ENCODE data around the gene PRKCB. TPM values are rescaled to one million over a fixed set of nuclear protein-coding genes. Genes with fewer than 3 reads are reported as not detected.

The PRKCB gene
- total RNA-seq, 6 donors from 2014 or later: 9.6 to 28.0 (median 13.9) TPM

GRCh38 chr16:24257958-24258357, 422.2 kb downstream of the PRKCB start:
- Histone ChIP-seq H3K9me3 (no peaks in the 10 kb centered on the region), H3K4me1 (no peaks in the 10 kb centered on the region), H3K4me3 (no peak overlapping the region), H3K27me3 (peaks cover 0 to 12% (median 5%) of the 10 kb centered on the region in 4 donors), H3K27ac (no peak overlapping the region), H3K36me3 (no peaks in the 10 kb centered on the region)
- 42 to 43% methylated on average over 5 of the region's 5 CpGs for WGBS, 2 donors
- DNase-seq (no peak), ATAC-seq (ENCODE audit: low FRiP score in 2 of 2) (no peak)
- TF ChIP-seq POLR2AphosphoS5 (IDR thresholded peaks at IDR 0.05) (no peak), POLR2A (IDR thresholded peaks at IDR 0.05) (no peak)

GRCh38 chr16:24258791-24259190, 423.0 kb downstream of the PRKCB start:
- H3K36me3 ChIP-seq: no peaks in the 10 kb centered on the region
- no peak overlapping the region for H3K4me3 ChIP-seq
- 72 to 85% methylated on average over 1 of the region's 1 CpG for WGBS, 2 donors
- peaks cover 0 to 12% (median 3%) of the 10 kb centered on the region in 4 donors for H3K27me3 ChIP-seq
- H3K4me1 ChIP-seq: no peaks in the 10 kb centered on the region
- no peak overlapping the region for H3K27ac ChIP-seq
- DNase-seq: no peak
- ATAC-seq (ENCODE audit: low FRiP score in 2 of 2): no peak
- TF ChIP-seq POLR2AphosphoS5 (IDR thresholded peaks at IDR 0.05) (no peak), POLR2A (IDR thresholded peaks at IDR 0.05) (no peak), EP300 (IDR thresholded peaks at IDR 0.05) (no peak)
- TF ChIP-seq, protein P1, sequence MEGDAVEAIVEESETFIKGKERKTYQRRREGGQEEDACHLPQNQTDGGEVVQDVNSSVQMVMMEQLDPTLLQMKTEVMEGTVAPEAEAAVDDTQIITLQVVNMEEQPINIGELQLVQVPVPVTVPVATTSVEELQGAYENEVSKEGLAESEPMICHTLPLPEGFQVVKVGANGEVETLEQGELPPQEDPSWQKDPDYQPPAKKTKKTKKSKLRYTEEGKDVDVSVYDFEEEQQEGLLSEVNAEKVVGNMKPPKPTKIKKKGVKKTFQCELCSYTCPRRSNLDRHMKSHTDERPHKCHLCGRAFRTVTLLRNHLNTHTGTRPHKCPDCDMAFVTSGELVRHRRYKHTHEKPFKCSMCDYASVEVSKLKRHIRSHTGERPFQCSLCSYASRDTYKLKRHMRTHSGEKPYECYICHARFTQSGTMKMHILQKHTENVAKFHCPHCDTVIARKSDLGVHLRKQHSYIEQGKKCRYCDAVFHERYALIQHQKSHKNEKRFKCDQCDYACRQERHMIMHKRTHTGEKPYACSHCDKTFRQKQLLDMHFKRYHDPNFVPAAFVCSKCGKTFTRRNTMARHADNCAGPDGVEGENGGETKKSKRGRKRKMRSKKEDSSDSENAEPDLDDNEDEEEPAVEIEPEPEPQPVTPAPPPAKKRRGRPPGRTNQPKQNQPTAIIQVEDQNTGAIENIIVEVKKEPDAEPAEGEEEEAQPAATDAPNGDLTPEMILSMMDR (IDR thresholded peaks at IDR 0.05): no peak
- H3K9me3 ChIP-seq: no peaks in the 10 kb centered on the region

DNA sequence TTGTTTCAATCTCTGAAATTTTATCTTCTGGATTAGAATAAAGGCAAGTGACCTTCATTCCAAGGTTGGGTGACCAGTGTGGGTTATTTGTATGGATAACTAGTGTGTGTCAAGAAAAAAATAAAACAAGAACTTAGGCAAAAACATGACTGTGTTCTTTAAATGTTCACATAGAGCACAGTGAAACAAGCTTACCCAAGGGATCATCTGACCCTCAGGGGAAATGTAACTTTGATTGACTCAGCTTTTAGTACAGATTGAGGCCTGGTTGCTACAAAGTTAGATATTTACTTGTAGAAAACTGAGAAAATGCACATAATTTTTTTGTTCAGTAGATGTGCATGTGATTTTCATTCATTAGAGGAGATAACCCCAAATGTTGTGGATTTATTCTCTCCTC, 427.0 kb downstream of the PRKCB start:
- Histone ChIP-seq H3K27me3 (no peaks in the 10 kb centered on the region), H3K9me3 (no peaks in the 10 kb centered on the region), H3K36me3 (no peaks in the 10 kb centered on the region), H3K4me1 (no peaks in the 10 kb centered on the region), H3K4me3 (no peak overlapping the region), H3K27ac (no peak overlapping the region)
- ATAC-seq (ENCODE audit: low FRiP score in 2 of 2) (no peak), DNase-seq (no peak)
- TF ChIP-seq POLR2AphosphoS5 (IDR thresholded peaks at IDR 0.05) (no peak), EP300 (IDR thresholded peaks at IDR 0.05) (no peak), POLR2A (IDR thresholded peaks at IDR 0.05) (no peak)
- TF ChIP-seq, protein P1 (IDR thresholded peaks at IDR 0.05): no peak

Small RNA genes within 50 kb of the gene (small RNA-seq; reads per million reads assigned to genes)
- 0.07 to 0.29 (median 0.20) reads per million in 4 donors for gene MIR1273H

Other genes with a start within 250 kb of the PRKCB start
- gene NDUFAB1, start 239.7 kb upstream of the PRKCB start, total RNA-seq: 10 to 100 TPM; 21.0 to 69.2 (median 44.3) TPM
- 10 to 100 TPM in 5 of 6 donors, 1 to 10 TPM in 1; 6.4 to 32.5 (median 11.6) TPM for gene PALB2, start 194.7 kb upstream of the PRKCB start, total RNA-seq
- 10 to 100 TPM; 19.8 to 48.6 (median 35.4) TPM for gene DCTN5, start 194.5 kb upstream of the PRKCB start, total RNA-seq
- 10 to 100 TPM in 2 of 6 donors, 1 to 10 TPM in 4; 2.5 to 14.0 (median 4.8) TPM for gene PLK1, start 157.1 kb upstream of the PRKCB start, total RNA-seq
- gene ERN2, start 122.8 kb upstream of the PRKCB start, total RNA-seq: 1 to 10 TPM in 4 of 6 donors, under 1 TPM in 2; 0.46 to 9.6 (median 1.3) TPM
- 1 to 10 TPM in 1 of 6 donors, under 1 TPM in 1, not detected in 4; 0.20 to 5.2 TPM for gene CHP2, start 81.0 kb upstream of the PRKCB start, total RNA-seq

Data from upper lobe of left lung (tissue), 6 donors.